ACC112 (cell line): ENCODE data around the gene NPAS3.

ENCODE experiments used
- H2AFZ ChIP-seq: fragments of 200-600 bp; sonication (generic); one replicate; pipeline ENCODE4 v1.6.0; 2017; ENCODE audit warnings: antibody characterized with exemption, low read length; ENCODE audit not compliant: unreplicated experiment
- H3K27ac ChIP-seq: fragments of 200-600 bp; sonication (generic); 2 replicates; pipeline ENCODE4 v1.5.1; 2014; ENCODE audit warnings: low read depth, mild to moderate bottlenecking, antibody characterized with exemption, low read length, moderate library complexity
- H3K27me3 ChIP-seq: fragments of 200-600 bp; sonication (generic); 2 replicates; pipeline ENCODE4 v1.6.1; 2014; ENCODE audit warnings: mild to moderate bottlenecking, antibody characterized with exemption, low read length, moderate library complexity, mixed read lengths; ENCODE audit not compliant: insufficient read depth
- H3K36me3 ChIP-seq: fragments of 200-600 bp; sonication (generic); 2 replicates; pipeline ENCODE4 v1.6.1; 2016; ENCODE audit warnings: mild to moderate bottlenecking, antibody characterized with exemption, low read length, moderate library complexity, mixed read lengths; ENCODE audit not compliant: insufficient read depth
- H3K4me1 ChIP-seq: fragments of 200-600 bp; sonication (generic); one replicate; pipeline ENCODE4 v1.6.1; 2016; ENCODE audit warnings: low read length, mixed read lengths; ENCODE audit not compliant: insufficient read depth, unreplicated experiment, control insufficient read depth
- H3K4me3 ChIP-seq: fragments of 200-600 bp; sonication (generic); 2 replicates; pipeline ENCODE4 v1.5.1; 2014; ENCODE audit warnings: mild to moderate bottlenecking, low read depth, low read length
- H3K79me2 ChIP-seq: fragments of 200-600 bp; sonication (generic); one replicate; pipeline ENCODE4 v1.6.0; 2016; ENCODE audit warnings: low read length; ENCODE audit not compliant: control insufficient read depth, unreplicated experiment, insufficient read depth

The NPAS3 gene

DNA sequence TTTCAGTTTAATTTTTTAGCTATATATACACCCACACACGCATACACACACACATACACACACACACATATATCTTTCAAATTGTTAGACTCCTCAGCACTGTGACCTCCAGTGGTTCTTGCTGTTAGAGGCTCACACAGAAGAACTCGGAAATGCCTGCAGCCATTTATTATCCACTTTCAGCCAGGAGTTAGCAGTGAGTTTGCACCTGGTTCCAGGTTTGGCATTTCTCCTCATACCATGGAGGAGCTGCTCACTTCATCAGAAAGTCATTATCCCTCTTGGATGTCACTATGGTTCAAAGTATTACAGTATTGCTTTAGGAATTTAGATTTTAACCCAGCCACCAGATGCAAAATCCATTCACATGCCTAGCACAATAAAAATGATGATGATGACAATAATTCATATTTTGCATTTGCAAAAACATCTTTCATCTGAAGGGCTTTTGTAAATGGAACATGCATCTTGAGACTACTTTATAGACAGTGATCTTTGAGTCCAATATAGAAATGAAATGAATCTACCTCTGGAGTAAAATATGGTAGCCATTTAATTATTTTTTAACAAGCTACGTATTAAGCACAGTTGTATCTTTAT is 42.3 kb downstream of the NPAS3 start:
- Histone ChIP-seq H3K27ac (no peak overlapping the region), H2AFZ (no peak overlapping the region), H3K4me1 (no peaks in the 10 kb centered on the region), H3K36me3 (no peaks in the 10 kb centered on the region), H3K27me3 (no peaks in the 10 kb centered on the region), H3K79me2 (no peaks in the 10 kb centered on the region), H3K4me3 (no peak overlapping the region)

DNA sequence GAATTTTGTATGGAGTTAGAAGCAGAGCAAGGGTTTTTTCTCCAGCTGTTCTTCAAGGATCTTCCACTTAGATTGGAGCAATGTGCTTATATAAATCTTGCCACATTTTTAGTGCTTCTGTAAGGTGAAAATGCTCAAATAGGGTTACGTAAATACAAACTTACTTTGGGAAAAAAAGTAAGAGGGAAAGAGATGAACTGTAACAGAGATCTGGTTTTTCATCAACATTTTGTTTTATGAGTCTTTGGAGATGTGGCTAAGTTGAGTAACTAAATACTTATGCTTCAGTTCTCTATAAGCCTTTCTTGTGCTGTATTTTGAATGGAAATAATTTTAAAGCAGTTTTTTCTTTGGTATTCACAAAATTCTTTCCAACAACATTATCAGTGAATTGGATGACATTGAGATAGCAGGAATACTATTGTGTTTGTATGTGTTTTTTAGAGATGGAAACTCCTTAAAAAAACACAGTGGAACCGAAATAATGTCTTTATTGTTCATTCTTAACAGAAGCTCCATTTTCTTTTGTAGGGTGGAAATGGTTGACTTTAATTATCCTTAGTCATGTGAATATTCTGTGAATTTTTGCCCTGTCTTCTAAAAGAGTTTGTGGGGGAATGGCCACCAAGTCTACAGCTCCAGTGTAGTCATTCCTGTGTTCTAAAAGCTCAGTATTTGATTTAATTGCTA is 45.7 kb downstream of the NPAS3 start:
- Histone ChIP-seq H3K79me2 (no peaks in the 10 kb centered on the region), H3K27me3 (no peaks in the 10 kb centered on the region), H3K27ac (no peak overlapping the region), H2AFZ (no peak overlapping the region), H3K4me3 (no peak overlapping the region), H3K36me3 (no peaks in the 10 kb centered on the region), H3K4me1 (no peaks in the 10 kb centered on the region)

DNA sequence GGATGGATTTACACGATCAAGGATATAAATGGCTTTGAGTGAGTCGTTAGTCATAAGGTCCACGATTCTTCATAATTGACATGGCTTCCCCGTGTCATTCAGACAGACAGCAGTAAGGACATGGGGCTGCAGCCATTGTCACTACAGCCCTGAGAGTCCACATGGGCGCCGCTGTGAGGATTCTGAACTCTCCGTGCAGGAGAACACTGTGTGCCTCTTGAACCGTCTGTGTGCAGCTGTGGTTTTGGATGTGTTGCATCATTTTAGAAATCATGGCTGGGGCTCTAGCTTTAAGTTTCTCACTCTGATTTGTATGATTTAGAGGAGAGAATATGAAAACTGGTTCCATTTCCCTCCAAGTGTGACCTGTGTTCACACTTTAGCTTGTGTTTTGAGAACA is 47.2 kb downstream of the NPAS3 start:
- H3K27me3 ChIP-seq: no peaks in the 10 kb centered on the region
- H3K4me1 ChIP-seq: no peaks in the 10 kb centered on the region
- H2AFZ ChIP-seq: no peak overlapping the region
- no peaks in the 10 kb centered on the region for H3K79me2 ChIP-seq
- H3K36me3 ChIP-seq: no peaks in the 10 kb centered on the region
- no peak overlapping the region for H3K27ac ChIP-seq
- no peak overlapping the region for H3K4me3 ChIP-seq

DNA sequence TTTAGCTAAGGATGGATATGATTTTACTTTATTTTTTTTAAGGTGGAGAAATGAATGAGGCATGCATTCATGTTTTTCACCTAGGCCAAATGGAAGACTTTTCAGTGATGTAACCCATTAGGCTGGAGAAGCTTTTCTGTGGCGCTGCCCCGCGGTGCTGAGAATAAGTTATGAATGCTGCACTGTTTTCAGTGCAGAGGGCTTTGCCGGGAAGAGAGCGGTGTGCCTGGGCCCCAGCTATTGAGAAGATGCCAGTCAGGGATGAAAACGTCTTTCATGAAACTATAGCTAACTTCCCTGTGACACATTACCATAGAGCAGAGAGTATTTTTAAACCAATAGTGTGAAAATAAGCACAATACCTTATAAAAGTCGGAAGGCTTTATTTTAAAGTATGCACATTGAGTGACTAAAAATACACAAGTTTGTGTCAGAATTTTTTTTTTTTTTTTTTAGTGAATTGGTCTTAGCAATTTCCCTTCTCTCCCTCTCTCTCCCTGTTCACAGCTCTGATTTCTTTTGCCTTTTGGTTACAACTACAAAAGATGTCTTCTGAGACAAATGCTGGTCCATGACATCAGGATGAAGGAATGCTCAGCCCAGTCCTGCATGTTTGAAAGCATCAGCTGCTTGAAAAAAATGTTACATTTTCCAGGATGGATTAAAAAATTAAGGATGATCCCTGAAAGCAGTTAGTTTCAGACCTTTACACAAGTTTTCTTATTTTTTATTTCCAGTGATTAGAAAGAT is 48.3 kb downstream of the NPAS3 start:
- Histone ChIP-seq H2AFZ (no peak overlapping the region), H3K36me3 (no peaks in the 10 kb centered on the region)

DNA sequence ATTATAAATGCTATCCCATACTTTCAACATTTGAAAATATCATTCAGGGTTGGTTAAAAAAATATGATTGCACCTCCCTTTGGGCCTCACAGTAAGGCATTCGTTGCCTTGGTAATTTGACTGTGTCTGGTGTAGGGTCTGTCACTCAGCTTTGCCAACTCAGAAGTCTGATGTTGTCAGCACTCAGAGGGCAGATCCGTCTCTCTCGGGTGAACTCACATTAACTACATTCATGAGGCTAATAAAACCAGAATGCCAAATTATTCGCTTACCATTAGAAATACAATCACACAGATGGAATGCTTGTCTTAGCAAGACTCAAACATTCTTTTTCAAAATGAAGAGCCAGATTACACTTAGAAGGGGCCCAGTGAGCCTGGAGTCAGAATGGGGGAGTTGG is 53.0 kb downstream of the NPAS3 start:
- Histone ChIP-seq H3K4me3 (no peak overlapping the region), H3K27ac (no peak overlapping the region), H3K36me3 (no peaks in the 10 kb centered on the region), H3K79me2 (no peaks in the 10 kb centered on the region), H3K4me1 (no peaks in the 10 kb centered on the region), H3K27me3 (no peaks in the 10 kb centered on the region), H2AFZ (no peak overlapping the region)

More for the DNA sequence above, 48.3 kb downstream of the NPAS3 start:
- H3K79me2 ChIP-seq: no peaks in the 10 kb centered on the region
- H3K27ac ChIP-seq: no peak overlapping the region
- H3K27me3 ChIP-seq: no peaks in the 10 kb centered on the region
- H3K4me3 ChIP-seq: no peak overlapping the region
- no peaks in the 10 kb centered on the region for H3K4me1 ChIP-seq

DNA sequence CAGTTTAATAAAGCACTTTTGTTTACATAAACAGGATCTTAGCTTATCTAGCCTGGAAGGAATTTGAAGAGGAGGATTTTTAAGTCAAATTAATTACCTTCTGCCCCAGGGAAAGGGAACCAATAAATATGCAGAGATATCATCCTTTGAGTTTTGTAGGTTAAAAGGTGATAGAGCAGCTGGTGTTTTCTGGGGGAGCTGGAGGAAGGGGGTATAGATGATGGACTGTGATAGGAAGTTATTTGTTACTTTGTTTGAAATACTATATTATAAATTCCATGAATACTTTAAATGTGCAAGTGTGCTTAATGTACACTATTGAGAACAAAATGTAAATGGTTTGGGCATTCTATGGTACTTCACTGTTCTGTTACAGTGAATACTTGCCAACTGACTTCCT is 55.2 kb downstream of the NPAS3 start:
- no peaks in the 10 kb centered on the region for H3K27me3 ChIP-seq
- H3K36me3 ChIP-seq: no peaks in the 10 kb centered on the region
- no peak overlapping the region for H3K4me3 ChIP-seq
- H3K27ac ChIP-seq: no peak overlapping the region
- H3K4me1 ChIP-seq: no peaks in the 10 kb centered on the region
- no peaks in the 10 kb centered on the region for H3K79me2 ChIP-seq
- no peak overlapping the region for H2AFZ ChIP-seq

DNA sequence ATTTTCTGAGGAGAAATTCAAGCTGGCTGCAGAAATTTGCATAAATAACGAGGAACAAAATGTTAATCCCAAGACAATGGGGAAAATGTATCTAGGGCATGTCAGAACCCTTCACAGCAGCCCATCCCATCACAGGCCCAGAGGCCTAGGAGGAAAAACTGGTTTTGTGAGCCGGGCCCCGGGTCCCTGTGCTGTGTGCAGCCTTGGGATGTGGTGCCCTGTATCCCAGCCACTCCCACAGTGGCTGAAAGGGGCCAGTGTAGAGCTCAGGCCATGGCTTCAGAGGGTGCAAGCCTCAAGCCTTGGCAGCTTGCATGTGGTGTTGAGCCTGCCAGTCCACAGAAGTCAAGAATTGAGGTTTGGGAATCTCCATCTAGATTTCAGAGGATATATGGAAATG is 57.7 kb downstream of the NPAS3 start:
- no peaks in the 10 kb centered on the region for H3K79me2 ChIP-seq
- no peaks in the 10 kb centered on the region for H3K4me1 ChIP-seq
- no peak overlapping the region for H2AFZ ChIP-seq
- no peak overlapping the region for H3K27ac ChIP-seq
- H3K27me3 ChIP-seq: no peaks in the 10 kb centered on the region; the same call in 1 of the 2 replicates
- H3K4me3 ChIP-seq: no peak overlapping the region
- no peaks in the 10 kb centered on the region for H3K36me3 ChIP-seq

DNA sequence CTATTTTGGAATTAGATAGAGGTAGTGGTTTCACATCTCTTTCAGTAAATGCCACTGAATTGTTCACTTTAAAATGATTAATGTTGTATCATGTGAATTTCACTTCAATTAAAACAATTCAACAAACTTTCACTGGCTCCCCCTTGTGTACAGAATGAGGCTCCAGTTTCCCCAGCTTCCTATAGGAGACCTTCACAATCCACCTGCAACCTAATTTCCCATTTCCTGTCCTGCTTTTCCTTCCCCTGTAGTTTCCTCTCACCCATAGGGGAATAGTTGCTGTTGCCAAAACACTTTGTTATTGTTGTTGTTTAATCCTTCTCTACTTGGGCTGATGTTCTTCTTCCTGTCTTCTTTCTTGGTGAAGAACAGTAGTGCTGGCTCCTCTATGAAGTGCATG is 59.8 kb downstream of the NPAS3 start:
- peaks cover 6% of the 10 kb centered on the region; the same call in 1 of the 2 replicates for H3K27me3 ChIP-seq
- no peak overlapping the region for H3K27ac ChIP-seq
- no peaks in the 10 kb centered on the region for H3K79me2 ChIP-seq
- no peaks in the 10 kb centered on the region for H3K4me1 ChIP-seq
- no peaks in the 10 kb centered on the region for H3K36me3 ChIP-seq
- H3K4me3 ChIP-seq: no peak overlapping the region
- no peak overlapping the region for H2AFZ ChIP-seq

DNA sequence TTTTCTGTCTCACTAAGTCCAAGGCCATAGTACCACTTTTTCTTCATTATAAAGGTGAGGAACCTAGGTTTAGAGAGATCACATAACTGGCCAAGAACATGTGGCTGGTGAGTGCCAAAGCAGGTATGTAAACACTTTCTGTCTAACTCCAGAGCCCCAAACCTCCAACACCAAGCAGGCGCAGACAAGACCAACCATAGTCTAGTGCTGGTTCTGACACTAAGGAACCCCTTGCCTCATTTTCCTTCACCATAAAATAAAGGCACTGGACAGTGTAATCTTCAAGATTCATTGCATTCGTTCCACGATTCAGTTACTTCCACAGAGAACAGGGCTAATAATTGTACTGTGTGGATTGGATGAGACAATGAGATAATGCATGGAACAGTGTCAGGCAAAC is 71.0 kb downstream of the NPAS3 start:
- Histone ChIP-seq H3K27me3 (no peaks in the 10 kb centered on the region), H3K4me1 (no peaks in the 10 kb centered on the region), H3K4me3 (no peak overlapping the region), H3K79me2 (no peaks in the 10 kb centered on the region), H2AFZ (no peak overlapping the region), H3K27ac (no peak overlapping the region), H3K36me3 (no peaks in the 10 kb centered on the region)

DNA sequence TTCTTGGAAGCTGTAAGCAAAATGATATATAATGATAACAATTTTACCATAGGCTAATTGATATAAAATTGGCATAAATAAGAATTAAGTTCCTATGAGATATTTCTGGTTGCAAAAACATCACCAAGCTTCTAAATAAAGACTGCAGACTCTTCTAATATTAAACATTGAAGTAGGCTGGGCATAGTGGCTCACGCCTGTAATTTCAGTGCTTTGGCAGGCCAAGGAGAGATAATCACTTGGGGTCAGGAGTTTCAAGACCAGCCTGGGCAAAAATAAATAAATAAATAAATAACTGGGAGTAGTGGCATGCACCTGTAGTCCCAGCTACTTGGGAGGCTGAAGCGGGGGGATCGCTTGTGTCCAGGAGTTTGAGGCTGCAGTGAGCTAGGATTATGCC is 71.8 kb downstream of the NPAS3 start:
- Histone ChIP-seq H2AFZ (no peak overlapping the region), H3K27ac (no peak overlapping the region), H3K27me3 (no peaks in the 10 kb centered on the region), H3K79me2 (no peaks in the 10 kb centered on the region), H3K4me3 (no peak overlapping the region), H3K4me1 (no peaks in the 10 kb centered on the region), H3K36me3 (no peaks in the 10 kb centered on the region)

DNA sequence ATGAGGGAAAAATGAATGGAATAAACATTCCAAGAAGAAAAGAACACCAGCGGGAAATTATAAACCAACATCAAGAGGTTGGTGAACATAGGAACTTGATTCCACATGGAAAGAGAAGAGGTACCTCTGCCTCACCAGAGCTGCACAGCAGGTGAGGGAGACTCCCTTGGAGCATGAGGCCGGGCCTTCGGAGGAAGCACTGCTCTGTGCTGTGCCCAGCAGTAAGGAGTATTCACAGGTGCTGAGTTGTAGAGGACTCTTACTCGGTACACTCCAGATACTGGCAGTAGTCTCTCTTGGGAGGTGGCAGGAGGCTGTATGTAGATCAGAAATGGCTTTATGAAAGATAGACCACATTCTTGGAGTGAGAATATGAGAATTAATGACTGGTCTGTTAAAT is 76.0 kb downstream of the NPAS3 start:
- H3K4me1 ChIP-seq: no peaks in the 10 kb centered on the region
- no peaks in the 10 kb centered on the region for H3K36me3 ChIP-seq
- no peaks in the 10 kb centered on the region for H3K79me2 ChIP-seq
- no peak overlapping the region for H3K27ac ChIP-seq
- no peaks in the 10 kb centered on the region for H3K27me3 ChIP-seq
- no peak overlapping the region for H3K4me3 ChIP-seq
- H2AFZ ChIP-seq: no peak overlapping the region
